DOHH2 (cell line): Measurements from ENCODE around the gene PLEKHN1.

Experiments used
- EZH2phosphoT487 ChIP-seq: fragments of 200-600 bp; sonication (generic); IDR thresholded peaks from 2 replicates; pipeline ENCODE4 v1.6.1; 2017; ENCODE audit warnings: borderline replicate concordance, mild to moderate bottlenecking, antibody characterized with exemption, low read length, moderate library complexity, mixed read lengths
- TF ChIP-seq, protein P1 (sequence below): fragments of 200-600 bp; sonication (generic); IDR thresholded peaks from one replicate; pipeline ENCODE4 v1.5.1; 2014; ENCODE audit warnings: antibody characterized with exemption, mild to moderate bottlenecking, low read depth, low read length; ENCODE audit not compliant: poor library complexity, severe bottlenecking

DNA sequence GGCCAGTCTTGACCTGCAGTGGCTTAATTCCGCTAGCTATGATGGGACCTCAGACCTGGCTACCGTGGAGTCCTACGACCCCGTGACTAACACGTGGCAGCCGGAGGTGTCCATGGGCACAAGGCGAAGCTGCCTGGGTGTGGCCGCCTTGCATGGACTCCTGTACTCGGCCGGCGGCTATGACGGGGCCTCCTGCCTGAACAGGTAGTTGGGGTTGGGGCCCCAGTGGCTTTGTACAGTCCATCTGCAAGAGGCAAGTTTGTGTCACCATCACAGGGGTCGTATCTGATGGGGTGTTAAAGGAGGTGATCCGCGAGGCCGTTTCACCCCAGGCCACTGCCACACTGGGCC is 3.0 kb upstream of the PLEKHN1 start:
- TF ChIP-seq, protein P1, sequence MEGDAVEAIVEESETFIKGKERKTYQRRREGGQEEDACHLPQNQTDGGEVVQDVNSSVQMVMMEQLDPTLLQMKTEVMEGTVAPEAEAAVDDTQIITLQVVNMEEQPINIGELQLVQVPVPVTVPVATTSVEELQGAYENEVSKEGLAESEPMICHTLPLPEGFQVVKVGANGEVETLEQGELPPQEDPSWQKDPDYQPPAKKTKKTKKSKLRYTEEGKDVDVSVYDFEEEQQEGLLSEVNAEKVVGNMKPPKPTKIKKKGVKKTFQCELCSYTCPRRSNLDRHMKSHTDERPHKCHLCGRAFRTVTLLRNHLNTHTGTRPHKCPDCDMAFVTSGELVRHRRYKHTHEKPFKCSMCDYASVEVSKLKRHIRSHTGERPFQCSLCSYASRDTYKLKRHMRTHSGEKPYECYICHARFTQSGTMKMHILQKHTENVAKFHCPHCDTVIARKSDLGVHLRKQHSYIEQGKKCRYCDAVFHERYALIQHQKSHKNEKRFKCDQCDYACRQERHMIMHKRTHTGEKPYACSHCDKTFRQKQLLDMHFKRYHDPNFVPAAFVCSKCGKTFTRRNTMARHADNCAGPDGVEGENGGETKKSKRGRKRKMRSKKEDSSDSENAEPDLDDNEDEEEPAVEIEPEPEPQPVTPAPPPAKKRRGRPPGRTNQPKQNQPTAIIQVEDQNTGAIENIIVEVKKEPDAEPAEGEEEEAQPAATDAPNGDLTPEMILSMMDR: no peak
- TF ChIP-seq EZH2phosphoT487: no peak
